Gastrocnemius medialis (tissue), 4 donors: ENCODE measurements around the gene HOXB1. TPM values are rescaled to one million over a fixed set of nuclear protein-coding genes. Genes with fewer than 3 reads are reported as not detected.
A peak's percentile ranks its signal among the peaks of the same experiment; 100 is the strongest.

ENCODE experiments used
- ATAC-seq, 2 donors: fragments of 150-250 bp; one replicate each; pipeline ENCODE4 v1.9.1; 2016
- DNase-seq, 2 donors: peaks; one replicate each; pipeline ENCODE4 v3.0.0-alpha.2; 2019
- H3K27ac ChIP-seq, 4 donors: fragments of 200-600 bp; sonication (generic); 1 replicate in 1 of 4; 2 replicates in 3 of 4; pipeline ENCODE4 v1.5.1; 2016 to 2018; ENCODE audit warnings: mild to moderate bottlenecking in 2 of 4, moderate library complexity in 1 of 4
- H3K27me3 ChIP-seq, 3 donors: fragments of 200-600 bp; sonication (generic) in 2 of 3; 1 replicate in 1 of 3; 2 replicates in 2 of 3; pipeline versions ENCODE4 v1.5.1 to v1.6.0; 2016 to 2019; ENCODE audit warnings: mild to moderate bottlenecking in 1 of 3, moderate library complexity in 1 of 3
- H3K36me3 ChIP-seq, 2 donors: fragments of 200-600 bp; sonication (generic) in 1 of 2; one replicate each; pipeline ENCODE4 v1.5.1; 2017 to 2018
- H3K4me1 ChIP-seq, 2 donors: fragments of 200-600 bp; sonication (generic) in 1 of 2; one replicate each; pipeline ENCODE4 v1.5.1; 2016 to 2017; ENCODE audit warnings: mild to moderate bottlenecking in 2 of 2
- H3K4me3 ChIP-seq, 4 donors: fragments of 200-600 bp; sonication (generic) in 3 of 4; 1 replicate in 1 of 4; 2 replicates in 3 of 4; pipeline ENCODE4 v1.5.1; 2016 to 2019; ENCODE audit warnings: mild to moderate bottlenecking in 2 of 4
- H3K9me3 ChIP-seq, 3 donors: fragments of 200-600 bp; sonication (generic) in 2 of 3; 1 replicate in 1 of 3; 2 replicates in 2 of 3; pipeline ENCODE4 v1.5.1; 2016 to 2019
- POLR2A ChIP-seq, 2 donors: fragments of 450-650 bp; IDR thresholded peaks; one replicate each; pipeline ENCODE4 v1.6.1; 2017; ENCODE audit warnings: antibody characterized with exemption in 2 of 2, mild to moderate bottlenecking in 2 of 2, moderate library complexity in 2 of 2
- in situ Hi-C, 4 donors: fragments of 200-750 bp; cut with MboI; loops; one replicate each; pipeline versions ENCODE4 v1.15.0 to v1.8.0; 2017; ENCODE audit warnings: low sequenced_read_pairs in 4 of 4
- intact Hi-C: fragments of 100-400 bp; cut with DNase I; formaldehyde crosslinking; loops from one replicate; pipeline ENCODE4 v1.15.1; 2023; ENCODE audit warnings: low total_unique reads
- total RNA-seq, 4 donors: library from RNA; depleted of rRNA; stranded (reverse); fragments of >200 nt; gene quantifications; one replicate each; pipeline versions ENCODE4 v1.1.0 to v1.2.3, GENCODE V29; 2016
- TF ChIP-seq, protein P1 (sequence below), 5 experiments: fragments of 450-650 bp in 3 of 5; fragments of 200-600 bp in 2 of 5; sonication (generic) in 2 of 5; IDR thresholded peaks in 4 of 5; conservative IDR thresholded peaks in 1 of 5; 1 replicate in 4 of 5; 2 replicates in 1 of 5; pipeline ENCODE4 v1.5.1; 2016 to 2019; ENCODE audit warnings: antibody characterized with exemption in 5 of 5, mild to moderate bottlenecking in 3 of 5, moderate library complexity in 3 of 5

The HOXB1 gene
- total RNA-seq, 4 donors from 2014 or later, result not detected

GRCh38 chr17:48577946-48578615 is 47.3 kb upstream of the HOXB1 start, which contains the start of gene HOXB4:
Gene HOXB4, minus strand, starts transcription at chr17:48578350. Its CDS starts 31 bp downstream, at chr17:48578319.
- H3K27ac ChIP-seq, result peak within 1 kb of the TSS; percentile 72 to 83 (median 76)

GRCh38 chr17:48577330-48577945 is 46.6 kb upstream of the HOXB1 start:
- TF ChIP-seq POLR2A (IDR thresholded peaks at IDR 0.05), result no peak
- TF ChIP-seq, protein P1, sequence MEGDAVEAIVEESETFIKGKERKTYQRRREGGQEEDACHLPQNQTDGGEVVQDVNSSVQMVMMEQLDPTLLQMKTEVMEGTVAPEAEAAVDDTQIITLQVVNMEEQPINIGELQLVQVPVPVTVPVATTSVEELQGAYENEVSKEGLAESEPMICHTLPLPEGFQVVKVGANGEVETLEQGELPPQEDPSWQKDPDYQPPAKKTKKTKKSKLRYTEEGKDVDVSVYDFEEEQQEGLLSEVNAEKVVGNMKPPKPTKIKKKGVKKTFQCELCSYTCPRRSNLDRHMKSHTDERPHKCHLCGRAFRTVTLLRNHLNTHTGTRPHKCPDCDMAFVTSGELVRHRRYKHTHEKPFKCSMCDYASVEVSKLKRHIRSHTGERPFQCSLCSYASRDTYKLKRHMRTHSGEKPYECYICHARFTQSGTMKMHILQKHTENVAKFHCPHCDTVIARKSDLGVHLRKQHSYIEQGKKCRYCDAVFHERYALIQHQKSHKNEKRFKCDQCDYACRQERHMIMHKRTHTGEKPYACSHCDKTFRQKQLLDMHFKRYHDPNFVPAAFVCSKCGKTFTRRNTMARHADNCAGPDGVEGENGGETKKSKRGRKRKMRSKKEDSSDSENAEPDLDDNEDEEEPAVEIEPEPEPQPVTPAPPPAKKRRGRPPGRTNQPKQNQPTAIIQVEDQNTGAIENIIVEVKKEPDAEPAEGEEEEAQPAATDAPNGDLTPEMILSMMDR (IDR thresholded peaks at IDR 0.05 in 4 of 5, conservative IDR thresholded peaks at IDR 0.05 in 1 of 5), result no peak
- no peak for ATAC-seq
- peak overlapping the region; percentile 53 to 67 (median 62) for H3K4me3 ChIP-seq
- peak overlapping the region in 3 of 4 donors; percentile 72 to 83 (median 79) for H3K27ac ChIP-seq
- H3K9me3 ChIP-seq, result no peaks in the 10 kb centered on the region
- in situ Hi-C loops, result no loop called here
- H3K4me1 ChIP-seq, result peaks cover 5% of the 10 kb centered on the region in 2 donors
- intact Hi-C loops, result no loop called here
- H3K36me3 ChIP-seq, result no peaks in the 10 kb centered on the region
- DNase-seq, result no peak
- peaks cover 27 to 77% (median 73%) of the 10 kb centered on the region in 3 donors for H3K27me3 ChIP-seq

More at GRCh38 chr17:48577946-48578615, 47.3 kb upstream of the HOXB1 start, which contains the start of gene HOXB4:
- ATAC-seq (peak; percentile 78 to 83), DNase-seq (peak; percentile 59 to 64)
- H3K4me3 ChIP-seq, result peak within 1 kb of the TSS; percentile 60 to 69 (median 66)
- TF ChIP-seq, protein P1 (IDR thresholded peaks at IDR 0.05 in 4 of 5, conservative IDR thresholded peaks at IDR 0.05 in 1 of 5), result no peak
- TF ChIP-seq POLR2A (IDR thresholded peaks at IDR 0.05), result peak; percentile 15 to 36
- H3K36me3 ChIP-seq, result no peaks in the 10 kb centered on the region
- peaks cover 5% of the 10 kb centered on the region in 2 donors for H3K4me1 ChIP-seq
- intact Hi-C loops, result loop anchor here (2.0 kb wide), 2 partner anchors 33 to 35 kb away; partner anchors contain the start of gene HOXB7
- in situ Hi-C loops, result no loop called here
- no peaks in the 10 kb centered on the region for H3K9me3 ChIP-seq
- peaks cover 30 to 79% (median 77%) of the 10 kb centered on the region in 3 donors for H3K27me3 ChIP-seq

DNA sequence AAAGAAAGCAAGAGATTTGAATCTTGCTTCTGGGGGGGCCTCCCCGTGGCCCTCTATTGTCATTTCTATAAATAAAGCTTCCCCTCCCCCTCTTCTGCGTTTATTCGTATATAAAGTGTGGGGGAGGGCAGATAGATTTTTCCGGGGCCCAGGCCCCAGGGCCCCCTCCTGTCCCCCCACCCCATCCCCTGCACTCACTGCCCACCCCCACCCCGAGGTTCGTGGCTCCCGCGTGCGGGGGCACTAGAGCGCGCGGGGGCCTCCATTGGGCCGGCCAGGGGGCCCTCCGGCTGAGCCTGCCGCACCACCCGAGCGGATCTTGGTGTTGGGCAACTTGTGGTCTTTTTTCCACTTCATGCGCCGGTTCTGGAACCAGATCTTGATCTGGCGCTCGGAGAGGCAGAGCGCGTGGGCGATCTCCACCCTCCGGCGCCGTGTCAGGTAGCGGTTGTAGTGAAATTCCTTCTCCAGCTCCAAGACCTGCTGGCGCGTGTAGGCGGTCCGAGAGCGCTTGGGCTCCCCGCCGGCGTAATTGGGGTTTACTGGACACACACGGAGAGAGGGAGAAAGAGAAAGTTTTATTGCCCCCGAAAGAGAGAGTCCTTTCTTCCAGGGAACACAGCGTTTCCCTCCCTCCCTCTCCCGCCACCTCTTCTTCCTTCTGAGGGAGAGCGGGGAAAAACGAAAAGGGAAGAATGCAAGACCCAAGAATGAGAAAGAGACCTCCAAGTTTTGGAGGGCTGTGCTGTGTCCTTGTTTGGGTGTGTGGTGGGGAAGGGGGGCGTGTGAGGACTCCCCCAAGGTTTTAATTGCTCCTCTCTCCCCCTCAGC is 45.9 kb upstream of the HOXB1 start:
- Histone ChIP-seq H3K27me3 (peaks cover 31 to 71% (median 67%) of the 10 kb centered on the region in 3 donors), H3K4me3 (peak overlapping the region; percentile 53 to 67 (median 62)), H3K9me3 (no peaks in the 10 kb centered on the region), H3K4me1 (peaks cover 5 to 10% of the 10 kb centered on the region in 2 donors), H3K27ac (peak overlapping the region; percentile 40 to 83 (median 76)), H3K36me3 (no peaks in the 10 kb centered on the region)
- ATAC-seq (no peak), DNase-seq (no peak)
- TF ChIP-seq POLR2A (IDR thresholded peaks at IDR 0.05), result no peak
- TF ChIP-seq, protein P1 (IDR thresholded peaks at IDR 0.05 in 4 of 5, conservative IDR thresholded peaks at IDR 0.05 in 1 of 5), result no peak
- intact Hi-C loops, result no loop called here
- in situ Hi-C loops, result no loop called here

GRCh38 chr17:48575673-48576478 is 45.1 kb upstream of the HOXB1 start:
- ATAC-seq (no peak), DNase-seq (no peak)
- Histone ChIP-seq H3K9me3 (no peaks in the 10 kb centered on the region), H3K27ac (peak overlapping the region; percentile 40 to 83 (median 76)), H3K4me3 (peak overlapping the region in 3 of 4 donors; percentile 60 to 67 (median 65)), H3K27me3 (peaks cover 30 to 64% (median 62%) of the 10 kb centered on the region in 3 donors), H3K36me3 (no peaks in the 10 kb centered on the region), H3K4me1 (peaks cover 5 to 11% of the 10 kb centered on the region in 2 donors)
- in situ Hi-C loops, result no loop called here
- no peak for TF ChIP-seq POLR2A (IDR thresholded peaks at IDR 0.05)
- TF ChIP-seq, protein P1 (IDR thresholded peaks at IDR 0.05 in 4 of 5, conservative IDR thresholded peaks at IDR 0.05 in 1 of 5), result no peak
- intact Hi-C loops, result no loop called here
